IPS-11a (cell line): ENCODE measurements around the gene YKT6.

Experiments used
- H3K4me3 ChIP-seq: one replicate; pipeline ENCODE4 v1.5.1; 2013; ENCODE audit warnings: low read depth, low read length, control low read depth

The YKT6 gene

GRCh38 chr7:44217852-44218402 lies 17.1 kb downstream of the YKT6 start:
- H3K4me3 ChIP-seq = no peak overlapping the region

GRCh38 chr7:44218418-44219201 lies 17.8 kb downstream of the YKT6 start:
- H3K4me3 ChIP-seq = no peak overlapping the region

DNA sequence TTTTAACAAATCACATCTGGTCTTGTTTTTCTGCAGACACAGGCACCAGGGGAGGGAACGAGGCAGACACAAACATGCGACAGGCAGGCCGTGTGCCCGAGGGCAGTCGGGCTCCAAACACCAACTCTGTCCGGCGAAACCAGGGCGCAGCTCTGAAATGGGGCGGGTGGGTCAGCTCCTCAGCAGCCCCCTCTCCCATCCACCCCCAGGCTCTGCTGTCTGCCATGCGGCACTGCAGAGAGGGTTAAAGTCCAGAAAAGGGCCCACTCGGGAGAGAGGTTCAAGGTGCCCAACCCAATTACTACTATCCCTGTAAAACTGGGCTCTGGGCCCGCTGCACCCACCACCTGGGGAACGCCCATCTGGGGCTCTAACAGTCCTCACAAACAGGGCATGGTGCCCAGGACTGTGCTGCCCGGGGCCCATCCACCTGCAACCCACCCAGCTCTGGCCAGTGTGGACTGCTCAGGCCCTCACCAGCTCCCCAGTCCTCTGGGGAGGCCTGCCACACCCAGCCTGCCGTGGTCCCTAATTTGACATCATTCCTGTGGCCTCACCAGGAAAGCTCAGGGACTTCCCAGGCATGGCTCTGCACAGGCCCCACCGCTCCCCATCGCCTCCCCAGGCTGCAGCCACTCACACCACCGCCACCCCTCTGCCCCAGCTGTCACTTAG lies 18.7 kb downstream of the YKT6 start:
- no peak overlapping the region for H3K4me3 ChIP-seq

- H3K4me3 ChIP-seq = no peak overlapping the region
These were observed 19.2 kb downstream of the YKT6 start for GRCh38 chr7:44220046-44220357.

DNA sequence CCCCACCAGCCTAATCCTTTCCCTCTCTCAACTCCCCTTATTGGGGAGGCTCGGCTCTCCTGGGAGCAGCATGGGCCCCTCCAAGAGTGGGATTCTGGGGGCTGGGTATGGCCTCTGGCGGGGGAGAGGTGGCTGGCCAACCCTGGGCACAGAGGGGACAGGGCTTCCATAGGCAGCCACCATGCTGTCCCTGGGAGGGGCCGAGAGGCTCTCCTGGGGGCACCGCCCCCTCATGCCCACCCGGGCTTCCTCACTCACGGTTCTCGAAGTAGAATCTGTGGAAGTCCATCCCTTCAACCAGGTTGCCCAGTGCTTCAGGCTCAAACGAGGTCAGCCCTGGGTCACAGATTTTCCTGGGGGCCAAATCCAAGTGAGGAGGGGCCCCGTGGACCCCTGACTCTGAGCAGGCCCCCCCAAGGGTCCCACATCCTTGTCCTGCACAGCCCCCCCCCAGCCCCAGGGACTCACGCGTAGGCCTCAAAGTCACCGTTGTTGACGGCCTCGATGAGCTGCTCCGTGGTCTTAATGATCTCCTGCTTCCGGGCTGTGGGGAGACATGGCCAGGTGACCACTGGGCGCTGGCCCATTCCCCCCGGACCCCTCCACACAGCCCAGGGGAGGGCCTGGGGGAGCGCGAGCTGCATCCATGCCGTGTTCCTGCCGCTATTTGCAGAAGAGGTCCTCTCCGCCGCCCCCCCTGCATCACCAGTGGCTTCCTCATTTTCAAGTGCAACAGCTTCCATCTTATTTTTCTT lies 19.8 kb downstream of the YKT6 start:
- no peak overlapping the region for H3K4me3 ChIP-seq

- H3K4me3 ChIP-seq = no peak overlapping the region
These were observed 20.5 kb downstream of the YKT6 start for GRCh38 chr7:44221231-44221791.

GRCh38 chr7:44222074-44222473 lies 21.3 kb downstream of the YKT6 start:
- H3K4me3 ChIP-seq = no peak overlapping the region

GRCh38 chr7:44222776-44223261 lies 22.0 kb downstream of the YKT6 start:
- H3K4me3 ChIP-seq = no peak overlapping the region

DNA sequence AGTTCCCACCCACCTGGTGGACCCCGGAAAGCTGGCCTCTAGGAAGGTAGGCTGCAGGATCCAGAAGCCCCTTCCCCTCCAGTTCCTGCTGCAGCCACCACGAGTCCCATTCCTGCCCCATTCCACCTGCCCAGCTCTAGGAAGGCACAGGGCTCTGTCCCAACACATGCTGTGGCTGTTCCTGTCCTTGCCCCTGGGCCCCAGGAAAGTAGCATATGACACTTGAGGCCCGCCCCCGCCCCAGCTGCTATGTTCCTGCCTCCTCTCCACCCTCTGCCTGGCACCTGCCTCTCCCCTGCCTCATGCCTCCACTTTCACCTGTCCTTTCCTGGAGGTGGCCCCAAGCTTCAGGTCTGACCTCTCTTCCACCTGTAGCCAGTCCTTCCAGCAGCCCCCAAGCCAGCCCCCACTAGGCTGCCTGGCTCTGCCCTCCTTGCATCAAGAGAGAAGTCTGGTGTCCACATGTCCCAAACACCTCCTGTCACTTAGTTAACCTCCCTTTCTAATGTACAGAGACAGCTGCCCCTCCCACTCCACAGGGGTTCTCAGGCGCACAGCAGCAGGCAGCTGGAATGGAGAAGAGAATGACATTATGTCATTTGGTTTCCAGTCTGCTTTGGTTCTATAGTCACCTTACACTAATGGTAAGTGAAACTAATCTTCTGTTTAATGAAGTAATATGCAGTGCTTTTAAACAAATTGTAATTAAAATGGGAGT lies 22.7 kb downstream of the YKT6 start:
- no peak overlapping the region for H3K4me3 ChIP-seq

- no peak overlapping the region for H3K4me3 ChIP-seq
These were observed 23.5 kb downstream of the YKT6 start for GRCh38 chr7:44224080-44224973.

GRCh38 chr7:44224974-44225565 lies 24.3 kb downstream of the YKT6 start:
- no peak overlapping the region for H3K4me3 ChIP-seq

GRCh38 chr7:44225566-44226395 lies 25.0 kb downstream of the YKT6 start:
- H3K4me3 ChIP-seq = no peak overlapping the region

DNA sequence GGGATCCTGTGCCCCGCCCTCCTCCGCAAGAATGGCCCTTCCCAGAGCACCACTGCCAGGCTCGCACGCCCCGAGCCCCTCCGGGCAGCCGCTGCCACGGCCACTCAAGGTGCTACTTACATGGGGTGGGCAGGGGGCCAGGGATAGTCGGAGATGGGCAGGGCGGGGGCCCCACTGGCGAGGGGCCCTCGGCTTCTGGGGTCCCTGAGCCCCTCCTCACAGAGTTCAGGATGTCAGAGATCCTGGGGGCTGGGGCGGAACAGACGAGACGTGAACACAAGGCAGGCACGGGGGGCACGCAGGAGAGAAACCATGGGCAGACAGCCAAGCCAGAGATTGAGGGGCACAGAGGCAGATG lies 25.6 kb downstream of the YKT6 start:
- no peak overlapping the region for H3K4me3 ChIP-seq

- no peak overlapping the region for H3K4me3 ChIP-seq
These were observed 27.1 kb downstream of the YKT6 start for GRCh38 chr7:44227911-44228310.

GRCh38 chr7:44228571-44229350 lies 28.0 kb downstream of the YKT6 start:
- H3K4me3 ChIP-seq = no peak overlapping the region

- no peak overlapping the region for H3K4me3 ChIP-seq
These were observed 28.8 kb downstream of the YKT6 start for GRCh38 chr7:44229546-44230105.

DNA sequence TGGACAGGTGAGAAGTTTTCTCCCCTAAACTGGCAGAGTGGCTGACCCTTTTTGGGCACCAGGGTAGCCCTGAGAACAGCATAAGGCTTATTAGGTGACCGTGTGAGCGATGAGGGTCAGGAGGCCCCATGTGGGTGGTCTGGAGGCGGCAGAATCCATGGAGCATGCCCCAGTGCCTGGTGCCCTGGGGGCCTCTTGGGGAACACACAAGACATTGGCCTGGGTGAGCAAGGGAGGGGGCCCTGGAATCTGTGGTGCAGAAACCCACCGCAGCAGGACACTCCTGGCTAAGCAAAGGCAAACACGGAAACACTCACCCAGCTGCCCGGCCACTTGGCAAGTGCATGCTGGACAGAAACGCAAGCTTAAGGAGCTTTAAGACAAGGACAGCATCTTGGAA lies 29.5 kb downstream of the YKT6 start:
- H3K4me3 ChIP-seq = no peak overlapping the region
